Peyer's patch (tissue), 4 donors: Measurements from ENCODE around the gene PDE4B. TPM values are rescaled to one million over a fixed set of nuclear protein-coding genes. Genes with fewer than 3 reads are reported as not detected.

Experiments
- DNase-seq, 3 donors: peaks; one replicate each; pipeline ENCODE4 v3.0.0-alpha.2; 2017 to 2019
- H3K27ac ChIP-seq, 4 donors: fragments of 200-600 bp; sonication (generic); one replicate each; pipeline ENCODE4 v1.5.1; 2016 to 2019
- H3K27me3 ChIP-seq, 2 donors: fragments of 200-600 bp; sonication (generic); one replicate each; pipeline ENCODE4 v1.5.1; 2019
- H3K36me3 ChIP-seq, 3 donors: fragments of 200-600 bp; sonication (generic); one replicate each; pipeline ENCODE4 v1.5.1; 2016 to 2019
- H3K4me1 ChIP-seq, 4 donors: fragments of 200-600 bp; sonication (generic); one replicate each; pipeline ENCODE4 v1.5.1; 2016 to 2019
- H3K4me3 ChIP-seq, 4 donors: fragments of 200-600 bp; sonication (generic); 1 replicate in 3 of 4; 2 replicates in 1 of 4; pipeline ENCODE4 v1.5.1; 2016 to 2019; ENCODE audit warnings: mild to moderate bottlenecking in 1 of 4
- H3K9me3 ChIP-seq, 4 donors: fragments of 200-600 bp; sonication (generic); one replicate each; pipeline ENCODE4 v1.5.1; 2016 to 2019; ENCODE audit warnings: mild to moderate bottlenecking in 1 of 4
- CTCF ChIP-seq, 6 experiments: fragments of 450-650 bp in 4 of 6; fragments of 200-600 bp in 2 of 6; sonication (generic) in 1 of 6; IDR thresholded peaks; one replicate each; pipeline ENCODE4 v1.5.1; 2017 to 2019; ENCODE audit warnings: antibody characterized with exemption in 6 of 6, mild to moderate bottlenecking in 3 of 6, moderate library complexity in 1 of 6
- POLR2A ChIP-seq, 2 donors: fragments of 450-650 bp; IDR thresholded peaks; one replicate each; pipeline ENCODE4 v1.5.1; 2017; ENCODE audit warnings: antibody characterized with exemption in 2 of 2, mild to moderate bottlenecking in 2 of 2, moderate library complexity in 2 of 2
- total RNA-seq, 4 donors: library from RNA; depleted of rRNA; stranded (reverse); fragments of >200 nt; gene quantifications; one replicate each; pipeline ENCODE4 v1.1.0, GENCODE V29; 2016

PDE4B gene
- total RNA-seq, 4 donors from 2014 or later, result 2.1 to 96.6 (median 9.6) TPM

DNA sequence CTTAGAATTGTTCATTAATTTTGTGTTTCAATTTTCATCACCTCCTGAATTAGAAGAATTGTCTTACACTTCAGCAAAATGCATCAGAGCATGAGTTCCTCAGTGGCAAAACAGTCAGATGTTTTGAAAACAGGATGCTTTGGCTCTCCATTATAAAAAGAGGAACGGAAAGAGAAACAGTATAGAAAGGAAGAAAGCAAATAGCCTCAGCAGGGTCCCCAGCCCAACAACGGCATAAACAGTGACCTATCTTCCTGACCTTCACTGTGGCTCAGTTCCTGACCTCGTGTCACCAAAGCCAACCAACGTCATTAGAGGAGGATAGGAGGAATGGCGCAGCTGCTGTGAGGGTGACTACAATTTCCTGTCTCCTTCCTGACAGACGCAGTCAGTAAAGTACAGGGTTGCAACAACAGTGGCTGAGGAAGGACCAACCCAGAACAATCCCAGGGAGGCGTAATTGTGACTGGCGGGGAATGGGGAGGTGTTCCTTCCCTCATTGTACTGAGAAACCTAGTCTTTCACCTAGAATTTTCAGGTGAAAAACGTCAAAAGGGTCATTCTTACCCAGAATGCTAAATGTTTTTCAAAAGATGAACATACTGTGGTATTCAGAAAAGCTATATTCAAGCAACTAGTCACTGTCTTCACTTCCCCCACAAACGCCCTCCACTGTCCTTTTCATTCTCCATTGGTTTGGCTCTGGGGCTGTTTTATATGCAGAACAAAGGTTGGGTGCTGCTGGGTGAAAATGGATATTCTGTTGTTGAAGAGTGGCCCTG is 543.4 kb downstream of the PDE4B start:
- peak overlapping the region; percentile 52 to 64 (median 55) for H3K4me3 ChIP-seq
- peak overlapping the region; percentile 85 to 88 (median 88) for H3K27ac ChIP-seq

DNA sequence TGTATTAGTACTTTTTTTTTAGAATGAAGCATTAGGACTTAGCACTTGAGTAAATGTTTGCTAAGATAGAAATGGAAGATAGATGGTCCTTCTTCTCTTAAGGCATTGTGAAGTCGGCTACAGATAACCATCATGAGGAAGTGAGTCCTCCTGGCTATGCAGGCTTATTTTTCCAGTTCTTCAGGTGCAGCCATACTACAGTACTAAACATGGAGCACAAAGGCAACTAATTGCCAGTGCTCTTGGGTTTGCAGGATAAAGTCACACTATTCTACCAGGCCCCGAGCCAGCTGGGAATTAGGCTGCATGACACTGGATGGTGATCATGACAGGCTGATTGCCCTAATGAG is 543.9 kb downstream of the PDE4B start:
- H3K27ac ChIP-seq, result peak overlapping the region; percentile 85 to 88 (median 88)
- no peak for TF ChIP-seq POLR2A (IDR thresholded peaks at IDR 0.05)
- no peak for TF ChIP-seq CTCF (IDR thresholded peaks at IDR 0.05)
- no peaks in the 10 kb centered on the region for H3K27me3 ChIP-seq
- peak overlapping the region in 3 of 4 donors; percentile 52 to 64 (median 55) for H3K4me3 ChIP-seq
- no peaks in the 10 kb centered on the region for H3K36me3 ChIP-seq
- H3K4me1 ChIP-seq, result peaks cover 0 to 29% (median 7%) of the 10 kb centered on the region in 4 donors
- no peaks in the 10 kb centered on the region for H3K9me3 ChIP-seq
- DNase-seq, result no peak

More for the DNA sequence above, 543.4 kb downstream of the PDE4B start:
- H3K36me3 ChIP-seq, result no peaks in the 10 kb centered on the region
- no peak for TF ChIP-seq CTCF (IDR thresholded peaks at IDR 0.05)
- peak; percentile 36 to 67 for TF ChIP-seq POLR2A (IDR thresholded peaks at IDR 0.05)
- H3K4me1 ChIP-seq, result peaks cover 0 to 26% (median 7%) of the 10 kb centered on the region in 4 donors
- no peaks in the 10 kb centered on the region for H3K9me3 ChIP-seq
- DNase-seq, result peak; percentile 49 to 95 (median 91)
- H3K27me3 ChIP-seq, result no peaks in the 10 kb centered on the region

DNA sequence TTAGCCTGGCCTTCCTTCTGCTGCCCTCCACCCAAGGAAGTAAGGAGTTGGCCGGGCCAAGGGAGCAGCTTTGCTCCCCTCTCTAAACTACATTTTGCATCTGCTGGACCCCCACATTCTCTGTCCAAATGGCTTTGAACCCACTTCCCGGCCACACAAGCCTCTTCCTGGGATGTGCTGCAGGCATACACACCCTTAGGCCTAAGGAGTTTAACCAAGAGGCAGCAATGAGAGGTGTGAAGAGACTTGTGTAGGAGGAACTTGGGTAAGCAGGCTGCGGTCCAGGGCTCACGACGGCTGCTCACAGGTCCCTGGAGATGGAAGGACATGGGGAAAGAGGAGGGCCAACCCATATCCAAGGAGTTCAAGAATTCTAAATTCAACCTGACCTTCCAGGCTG is 544.6 kb downstream of the PDE4B start:
- peaks cover 0 to 36% (median 7%) of the 10 kb centered on the region in 4 donors for H3K4me1 ChIP-seq
- peak overlapping the region in 1 of 4 donors; percentile 55 for H3K4me3 ChIP-seq
- H3K36me3 ChIP-seq, result no peaks in the 10 kb centered on the region
- H3K9me3 ChIP-seq, result no peaks in the 10 kb centered on the region
- no peak for TF ChIP-seq POLR2A (IDR thresholded peaks at IDR 0.05)
- no peak for TF ChIP-seq CTCF (IDR thresholded peaks at IDR 0.05)
- peak in 1 of 3 donors; percentile 43 for DNase-seq
- H3K27ac ChIP-seq, result peak overlapping the region; percentile 85 to 88 (median 88)
- no peaks in the 10 kb centered on the region for H3K27me3 ChIP-seq

DNA sequence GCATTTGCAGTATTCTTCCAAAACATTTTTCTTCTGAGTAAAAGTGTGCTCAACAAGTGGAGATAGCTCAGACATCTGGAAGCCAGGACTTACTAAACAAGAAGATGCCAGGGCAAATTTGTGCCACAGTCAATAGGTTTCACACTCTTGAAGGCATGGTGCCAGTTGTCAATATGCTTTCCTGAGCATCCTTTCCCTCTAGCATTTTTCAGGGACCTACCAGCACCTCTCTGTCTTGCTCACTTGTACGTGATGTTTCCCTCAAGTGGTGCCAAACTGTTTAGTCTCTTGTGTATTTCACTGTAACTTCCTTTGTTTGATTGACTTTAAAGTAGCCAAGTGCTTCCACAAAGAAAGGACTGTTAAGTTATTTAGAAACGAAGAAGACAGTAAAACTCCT is 547.2 kb downstream of the PDE4B start:
- Histone ChIP-seq H3K4me3 (no peak overlapping the region), H3K9me3 (no peaks in the 10 kb centered on the region), H3K27ac (peak overlapping the region; percentile 5 to 67 (median 38)), H3K27me3 (no peaks in the 10 kb centered on the region), H3K36me3 (no peaks in the 10 kb centered on the region), H3K4me1 (peaks cover 0 to 37% (median 7%) of the 10 kb centered on the region in 4 donors)
- DNase-seq, result no peak
- TF ChIP-seq POLR2A (IDR thresholded peaks at IDR 0.05), result no peak
- TF ChIP-seq CTCF (IDR thresholded peaks at IDR 0.05), result no peak

DNA sequence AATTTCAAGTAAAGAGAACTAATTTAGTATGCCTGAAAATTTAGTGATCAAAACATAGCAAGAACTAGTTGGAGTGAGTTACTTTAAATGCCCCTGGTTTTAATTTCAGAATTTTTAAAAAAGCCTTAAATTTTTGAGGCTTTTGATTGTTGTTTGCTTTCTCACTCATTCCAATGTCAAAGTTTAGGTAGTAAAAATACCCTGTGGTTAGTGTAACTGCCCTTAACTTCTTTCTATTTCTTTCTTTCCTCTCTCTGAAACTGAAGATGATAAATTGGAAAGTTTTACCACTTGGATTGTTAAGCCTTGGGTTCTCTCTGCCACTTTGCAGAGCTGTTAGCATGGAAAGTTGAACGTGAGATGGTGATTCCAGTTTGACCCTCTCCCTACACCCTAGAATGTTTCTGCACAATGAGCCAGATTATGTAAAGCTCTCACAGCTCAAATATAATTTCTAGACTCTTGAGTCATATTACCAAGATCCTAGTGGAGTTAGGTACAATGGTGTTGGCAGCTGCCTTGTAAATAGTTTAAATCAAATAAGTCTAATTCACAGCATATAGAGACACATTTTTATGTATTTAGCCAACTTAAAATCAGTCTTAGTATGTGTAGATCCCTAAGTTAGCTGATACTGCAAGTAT is 548.9 kb downstream of the PDE4B start:
- H3K4me3 ChIP-seq, result no peak overlapping the region
- H3K4me1 ChIP-seq, result peaks cover 0 to 34% (median 9%) of the 10 kb centered on the region in 4 donors
- H3K27ac ChIP-seq, result peak overlapping the region in 1 of 4 donors; percentile 50
- TF ChIP-seq POLR2A (IDR thresholded peaks at IDR 0.05), result no peak
- TF ChIP-seq CTCF (IDR thresholded peaks at IDR 0.05), result no peak
- no peak for DNase-seq
- no peaks in the 10 kb centered on the region for H3K9me3 ChIP-seq
- no peaks in the 10 kb centered on the region for H3K27me3 ChIP-seq
- H3K36me3 ChIP-seq, result no peaks in the 10 kb centered on the region
